K562 (cell line): ENCODE results near the gene ZNF165. TPM values are rescaled to one million over a fixed set of nuclear protein-coding genes. Genes with fewer than 3 reads are reported as not detected.

Source experiments
- ASH1L ChIP-seq: fragments of 450-650 bp; IDR thresholded peaks from 2 replicates; pipeline ENCODE4 v1.6.1; 2018; ENCODE audit warnings: borderline replicate concordance, mild to moderate bottlenecking, low read depth; ENCODE audit not compliant: partially characterized antibody
- CHD4 ChIP-seq: fragments of 200-600 bp; sonication (generic); IDR thresholded peaks from 3 replicates; pipeline ENCODE4 v1.6.1; 2012; ENCODE audit warnings: low read depth, mild to moderate bottlenecking, mixed read lengths, low read length, inconsistent platforms; ENCODE audit not compliant: insufficient read depth, insufficient replicate concordance, poor library complexity, severe bottlenecking
- CREBBP ChIP-seq: IDR thresholded peaks from one replicate; pipeline ENCODE4 v1.6.1; 2012; ENCODE audit warnings: low read depth, mild to moderate bottlenecking, control low read depth, inconsistent platforms, low read length
- DNMT1 ChIP-seq: fragments of 450-650 bp; IDR thresholded peaks from 2 replicates; pipeline ENCODE4 v1.6.1; 2016; ENCODE audit warnings: antibody characterized with exemption, mild to moderate bottlenecking
- FOXJ2 ChIP-seq: fragments of 200-800 bp; sonication (Bioruptor generic); IDR thresholded peaks from 2 replicates; pipeline ENCODE4 v1.6.1; 2016; ENCODE audit warnings: missing genetic modification characterization, missing compliant biosample characterization
- HDAC8 ChIP-seq: fragments of 450-650 bp; IDR thresholded peaks from 2 replicates; pipeline ENCODE4 v1.6.1; 2016; ENCODE audit warnings: mild to moderate bottlenecking, missing genetic modification characterization, moderate library complexity, missing compliant biosample characterization
- HNRNPLL ChIP-seq: fragments of 200-400 bp; formaldehyde crosslinking; IDR thresholded peaks from 2 replicates; pipeline ENCODE4 v1.6.1; 2017; ENCODE audit warnings: low read length, low read depth, mild to moderate bottlenecking; ENCODE audit not compliant: poor library complexity, severe bottlenecking
- JUNB ChIP-seq: fragments of 450-650 bp; formaldehyde crosslinking; conservative IDR thresholded peaks from 2 replicates; pipeline ENCODE4 v1.4.0; 2020; ENCODE audit warnings: mild to moderate bottlenecking
- MBD2 ChIP-seq: sonication (generic); IDR thresholded peaks from 2 replicates; pipeline ENCODE4 v1.6.1; 2016; ENCODE audit warnings: low read depth, borderline replicate concordance
- NR2C1 ChIP-seq, 2 experiments: fragments of 450-650 bp; IDR thresholded peaks; 2 replicates each; pipeline ENCODE4 v1.6.1; 2017; ENCODE audit warnings: mild to moderate bottlenecking in 2 of 2, antibody characterized with exemption in 1 of 2, inconsistent platforms in 1 of 2, missing compliant biosample characterization in 1 of 2, missing genetic modification characterization in 1 of 2
- NR2C2 ChIP-seq, 2 experiments: fragments of 200-800 bp in 1 of 2; sonication (Bioruptor generic) in 1 of 2; sonication (generic) in 1 of 2; formaldehyde crosslinking in 1 of 2; IDR thresholded peaks; 2 replicates each; pipeline versions ENCODE4 v1.6.1 to v1.8.0; 2016 to 2022; ENCODE audit warnings: mild to moderate bottlenecking in 1 of 2, missing compliant biosample characterization in 1 of 2, missing genetic modification characterization in 1 of 2, missing genetic modification reagents in 1 of 2
- SP1 ChIP-seq: sonication (generic); formaldehyde crosslinking; IDR thresholded peaks from 2 replicates; pipeline ENCODE4 v1.8.1; 2022; ENCODE audit warnings: mild to moderate bottlenecking, missing genetic modification reagents
- TEAD1 ChIP-seq, 2 experiments: fragments of 450-650 bp in 1 of 2; sonication (generic) in 1 of 2; formaldehyde crosslinking; IDR thresholded peaks; 2 replicates each; pipeline versions ENCODE4 v1.4.0 to v1.8.0; 2020 to 2022; ENCODE audit warnings: mild to moderate bottlenecking in 2 of 2, missing genetic modification reagents in 1 of 2
- TSC22D4 ChIP-seq: fragments of 450-650 bp; IDR thresholded peaks from 2 replicates; pipeline ENCODE4 v1.6.1; 2016; ENCODE audit warnings: missing genetic modification characterization, missing biosample characterization, control low read depth
- ZNF140 ChIP-seq: fragments of 250-450 bp; sonication (Bioruptor Pico); IDR thresholded peaks from 2 replicates; pipeline ENCODE4 v1.8.0; 2021; ENCODE audit warnings: moderate library complexity, mild to moderate bottlenecking, inconsistent platforms
- ZNF444 ChIP-seq: fragments of 250-450 bp; sonication (Bioruptor Pico); IDR thresholded peaks from 2 replicates; pipeline ENCODE4 v1.4.0; 2020; ENCODE audit warnings: mild to moderate bottlenecking, moderate library complexity
- ZNF644 ChIP-seq: fragments of 200-800 bp; sonication (Bioruptor generic); IDR thresholded peaks from 2 replicates; pipeline ENCODE4 v1.6.1; 2016; ENCODE audit warnings: low read depth, missing genetic modification characterization, missing compliant biosample characterization
- polyA plus RNA-seq, 8 experiments: library from polyadenylated mRNA; depleted of rRNA in 4 of 8; stranded (reverse) in 5 of 8; unstranded in 3 of 8; fragments of >200 nt; fragmentation: Nextera tagmentation in 2 of 8; fragmentation: Illumina TruSeq in 1 of 8; extraction: Ambion mirVana in 2 of 8; extraction: Trizol in 1 of 8; gene quantifications; 2 replicates each; pipeline versions ENCODE4 v1.2.1 to v1.2.3, GENCODE V29; 2011 to 2014; ENCODE audit warnings: inconsistent platforms in 1 of 8, missing spikeins in 1 of 8
- total RNA-seq, 7 experiments: library from RNA; depleted of rRNA in 6 of 7; stranded (reverse); fragments of >200 nt in 6 of 7; fragmentation: Illumina TruSeq in 2 of 7; extraction: Trizol in 2 of 7; gene quantifications; 2 replicates each; pipeline versions ENCODE4 v1.2.1 to v1.2.3, GENCODE V29; 2011 to 2021; ENCODE audit warnings: low replicate concordance in 1 of 7
- TF ChIP-seq, protein P1 (sequence below): fragments of 250-450 bp; sonication (Bioruptor Pico); IDR thresholded peaks from 2 replicates; pipeline ENCODE4 v1.4.0; 2020
- TF ChIP-seq, protein P2 (sequence below): fragments of 250-450 bp; sonication (Bioruptor Pico); IDR thresholded peaks from 2 replicates; pipeline ENCODE4 v1.4.0; 2020; ENCODE audit warnings: borderline replicate concordance

Gene ZNF165
- total and polyA plus RNA-seq, 9 of the 15 experiments (the other 6 are each of a cell fraction or from before 2014, with no cell fraction given): 0.82 to 3.6 (median 1.2) TPM

DNA sequence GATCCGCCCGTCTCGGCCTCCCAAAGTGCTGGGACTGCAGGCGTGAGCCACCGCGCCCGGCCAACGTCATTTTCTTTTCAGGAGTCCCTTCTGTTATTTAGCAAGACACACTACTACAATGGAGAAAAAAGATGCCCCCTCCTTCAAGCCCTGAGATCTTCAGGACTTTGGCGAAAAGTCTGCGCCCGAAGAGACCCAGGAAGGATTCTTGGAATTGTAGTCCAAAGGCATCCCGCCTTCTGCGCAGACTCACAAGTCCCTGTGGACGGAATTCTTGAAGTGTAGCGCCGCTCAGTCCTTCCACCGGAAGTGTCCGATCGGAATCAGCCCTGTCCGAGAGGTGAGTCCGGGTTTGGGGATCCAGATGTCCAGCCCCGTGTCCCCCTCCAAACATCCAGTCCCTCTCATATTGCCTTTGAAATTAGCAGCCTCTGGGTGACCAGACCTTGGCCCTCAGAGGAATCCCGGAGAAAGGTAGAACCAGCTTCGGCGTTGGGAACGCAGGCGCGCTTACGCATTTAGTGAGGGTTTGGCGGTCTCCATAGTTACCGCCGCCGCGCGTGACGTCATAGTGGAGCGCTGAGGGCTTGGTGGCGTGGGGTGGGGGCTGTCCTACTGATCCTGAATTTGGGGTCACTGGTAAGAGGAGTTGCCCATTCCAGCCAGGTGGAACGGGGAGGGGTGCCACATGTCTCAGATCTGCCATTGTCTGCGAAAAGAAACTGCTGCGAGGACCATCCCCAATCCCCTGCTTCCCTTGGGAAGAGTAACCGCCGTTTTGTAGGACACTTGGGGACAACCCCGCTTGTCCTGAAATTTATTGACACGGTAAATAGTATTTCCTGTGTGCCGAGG is 490 bp downstream of the ZNF165 start (continued):
- TF ChIP-seq, protein P1, sequence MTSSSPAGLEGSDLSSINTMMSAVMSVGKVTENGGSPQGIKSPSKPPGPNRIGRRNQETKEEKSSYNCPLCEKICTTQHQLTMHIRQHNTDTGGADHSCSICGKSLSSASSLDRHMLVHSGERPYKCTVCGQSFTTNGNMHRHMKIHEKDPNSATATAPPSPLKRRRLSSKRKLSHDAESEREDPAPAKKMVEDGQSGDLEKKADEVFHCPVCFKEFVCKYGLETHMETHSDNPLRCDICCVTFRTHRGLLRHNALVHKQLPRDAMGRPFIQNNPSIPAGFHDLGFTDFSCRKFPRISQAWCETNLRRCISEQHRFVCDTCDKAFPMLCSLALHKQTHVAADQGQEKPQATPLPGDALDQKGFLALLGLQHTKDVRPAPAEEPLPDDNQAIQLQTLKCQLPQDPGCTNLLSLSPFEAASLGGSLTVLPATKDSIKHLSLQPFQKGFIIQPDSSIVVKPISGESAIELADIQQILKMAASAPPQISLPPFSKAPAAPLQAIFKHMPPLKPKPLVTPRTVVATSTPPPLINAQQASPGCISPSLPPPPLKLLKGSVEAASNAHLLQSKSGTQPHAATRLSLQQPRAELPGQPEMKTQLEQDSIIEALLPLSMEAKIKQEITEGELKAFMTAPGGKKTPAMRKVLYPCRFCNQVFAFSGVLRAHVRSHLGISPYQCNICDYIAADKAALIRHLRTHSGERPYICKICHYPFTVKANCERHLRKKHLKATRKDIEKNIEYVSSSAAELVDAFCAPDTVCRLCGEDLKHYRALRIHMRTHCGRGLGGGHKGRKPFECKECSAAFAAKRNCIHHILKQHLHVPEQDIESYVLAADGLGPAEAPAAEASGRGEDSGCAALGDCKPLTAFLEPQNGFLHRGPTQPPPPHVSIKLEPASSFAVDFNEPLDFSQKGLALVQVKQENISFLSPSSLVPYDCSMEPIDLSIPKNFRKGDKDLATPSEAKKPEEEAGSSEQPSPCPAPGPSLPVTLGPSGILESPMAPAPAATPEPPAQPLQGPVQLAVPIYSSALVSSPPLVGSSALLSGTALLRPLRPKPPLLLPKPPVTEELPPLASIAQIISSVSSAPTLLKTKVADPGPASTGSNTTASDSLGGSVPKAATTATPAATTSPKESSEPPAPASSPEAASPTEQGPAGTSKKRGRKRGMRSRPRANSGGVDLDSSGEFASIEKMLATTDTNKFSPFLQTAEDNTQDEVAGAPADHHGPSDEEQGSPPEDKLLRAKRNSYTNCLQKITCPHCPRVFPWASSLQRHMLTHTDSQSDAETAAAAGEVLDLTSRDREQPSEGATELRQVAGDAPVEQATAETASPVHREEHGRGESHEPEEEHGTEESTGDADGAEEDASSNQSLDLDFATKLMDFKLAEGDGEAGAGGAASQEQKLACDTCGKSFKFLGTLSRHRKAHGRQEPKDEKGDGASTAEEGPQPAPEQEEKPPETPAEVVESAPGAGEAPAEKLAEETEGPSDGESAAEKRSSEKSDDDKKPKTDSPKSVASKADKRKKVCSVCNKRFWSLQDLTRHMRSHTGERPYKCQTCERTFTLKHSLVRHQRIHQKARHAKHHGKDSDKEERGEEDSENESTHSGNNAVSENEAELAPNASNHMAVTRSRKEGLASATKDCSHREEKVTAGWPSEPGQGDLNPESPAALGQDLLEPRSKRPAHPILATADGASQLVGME (CRISPR knock-in tag): peak; percentile 75; the same call in 1 of the 2 replicates
- TF ChIP-seq DNMT1: no peak
- TF ChIP-seq ASH1L: peak; percentile 68
- TF ChIP-seq, protein P2, sequence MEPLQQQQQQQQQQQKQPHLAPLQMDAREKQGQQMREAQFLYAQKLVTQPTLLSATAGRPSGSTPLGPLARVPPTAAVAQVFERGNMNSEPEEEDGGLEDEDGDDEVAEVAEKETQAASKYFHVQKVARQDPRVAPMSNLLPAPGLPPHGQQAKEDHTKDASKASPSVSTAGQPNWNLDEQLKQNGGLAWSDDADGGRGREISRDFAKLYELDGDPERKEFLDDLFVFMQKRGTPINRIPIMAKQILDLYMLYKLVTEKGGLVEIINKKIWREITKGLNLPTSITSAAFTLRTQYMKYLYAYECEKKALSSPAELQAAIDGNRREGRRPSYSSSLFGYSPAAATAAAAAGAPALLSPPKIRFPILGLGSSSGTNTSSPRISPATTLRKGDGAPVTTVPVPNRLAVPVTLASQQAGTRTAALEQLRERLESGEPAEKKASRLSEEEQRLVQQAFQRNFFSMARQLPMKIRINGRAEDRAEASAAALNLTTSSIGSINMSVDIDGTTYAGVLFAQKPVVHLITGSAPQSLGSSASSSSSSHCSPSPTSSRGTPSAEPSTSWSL (CRISPR knock-in tag): no peak
- peak; percentile 96 for TF ChIP-seq HNRNPLL
- TF ChIP-seq SP1 (CRISPR knock-in tag): peak; percentile 84
- no peak for TF ChIP-seq ZNF444 (CRISPR knock-in tag)
- no peak; the same call in 1 of the 2 replicates for TF ChIP-seq FOXJ2 (tag)
- no peak for TF ChIP-seq NR2C2 (CRISPR knock-in tag; IDR thresholded peaks at IDR 0.05)
- peak; percentile 87 for TF ChIP-seq NR2C2 (tag; IDR thresholded peaks at IDR 0.05)
- TF ChIP-seq TEAD1 (CRISPR knock-in tag; IDR thresholded peaks at IDR 0.05): peak; percentile 71 to 83; a peak in 3 of 4 replicates
- peak; percentile 91; the same call in 1 of the 2 replicates for TF ChIP-seq ZNF644 (tag)
- 0 out of 2 replicates have a peak, but pooled peaks have one; percentile 36 for TF ChIP-seq JUNB (CRISPR knock-in tag)
- TF ChIP-seq HDAC8 (tag): no peak
- no peak for TF ChIP-seq CHD4
- no peak for TF ChIP-seq CREBBP
- TF ChIP-seq TSC22D4 (tag): no peak
- TF ChIP-seq NR2C1 (IDR thresholded peaks at IDR 0.05): peak; percentile 85
- TF ChIP-seq NR2C1 (tag; IDR thresholded peaks at IDR 0.05): peak; percentile 88
- TF ChIP-seq MBD2: peak; percentile 88; the same call in 1 of the 2 replicates
- no peak for TF ChIP-seq ZNF140 (CRISPR knock-in tag)
